HG02571 (cell line): ENCODE data around the gene ARFGEF2.
"Not testable (repeated sequence)": the region's sequence is repeated elsewhere in the genome, so short reads cannot be mapped to it uniquely, and the experiment has no call there.

Source experiments
- ATAC-seq: cut with Tn5 transposase; IDR thresholded peaks from one replicate; pipeline ENCODE4 v1.9.1; 2021; ENCODE audit warnings: mild to moderate bottlenecking, moderate library complexity; ENCODE audit not compliant: unreplicated experiment

The ARFGEF2 gene

DNA sequence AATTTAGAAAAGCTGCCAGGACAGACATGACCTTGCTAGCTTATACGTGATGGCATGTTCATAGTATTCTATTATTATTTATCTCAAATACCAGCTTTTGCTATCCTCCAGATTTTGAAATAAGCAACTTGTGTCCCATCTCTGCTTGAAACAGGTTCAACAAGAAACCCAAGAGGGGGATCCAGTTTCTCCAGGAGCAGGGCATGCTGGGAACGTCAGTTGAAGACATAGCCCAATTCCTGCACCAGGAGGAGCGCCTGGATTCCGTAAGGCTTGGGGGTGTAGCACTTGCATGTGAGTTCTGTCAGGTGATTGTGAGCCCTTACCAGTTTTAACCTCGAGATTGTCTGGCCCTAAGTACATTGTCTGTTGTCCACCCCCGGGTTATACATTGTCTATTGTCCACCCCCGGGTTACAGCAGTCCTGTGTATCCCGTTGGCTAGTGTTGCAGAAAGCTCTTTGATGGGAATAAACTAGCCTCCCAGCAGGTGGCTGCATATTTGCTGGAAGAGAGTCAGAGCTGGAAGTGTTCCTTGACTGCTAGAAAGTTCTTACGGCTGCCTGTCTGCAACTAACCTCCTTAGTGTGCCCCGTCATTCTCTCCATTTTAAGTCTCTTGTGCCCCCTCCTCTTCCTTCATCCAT, 63.2 kb downstream of the ARFGEF2 start:
- ATAC-seq = no peak

DNA sequence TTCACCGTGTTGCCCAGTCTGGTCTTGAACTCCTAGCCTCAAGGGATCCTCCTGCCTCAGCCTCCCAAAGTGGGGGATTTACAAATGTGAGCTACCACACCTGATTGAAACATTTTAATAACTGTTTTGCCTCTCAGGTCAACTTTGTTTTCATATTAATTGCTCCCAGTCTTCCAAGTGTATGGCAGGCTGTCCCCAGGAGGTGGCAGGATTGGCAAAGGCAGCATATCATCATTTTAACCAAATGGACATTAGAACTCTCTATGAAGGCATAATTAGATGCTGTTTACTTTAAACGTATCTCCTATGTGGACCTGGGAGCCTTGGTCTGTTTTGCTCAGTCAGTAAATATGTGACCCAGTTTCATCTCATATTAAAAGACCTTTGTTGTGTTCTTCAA, 65.4 kb downstream of the ARFGEF2 start:
- no peak for ATAC-seq

- no peak for ATAC-seq
Measured at GRCh38 chr20:48990467-48990866, 69.0 kb downstream of the ARFGEF2 start.

- ATAC-seq = no peak
Measured at GRCh38 chr20:48995589-48995988, 74.1 kb downstream of the ARFGEF2 start.

DNA sequence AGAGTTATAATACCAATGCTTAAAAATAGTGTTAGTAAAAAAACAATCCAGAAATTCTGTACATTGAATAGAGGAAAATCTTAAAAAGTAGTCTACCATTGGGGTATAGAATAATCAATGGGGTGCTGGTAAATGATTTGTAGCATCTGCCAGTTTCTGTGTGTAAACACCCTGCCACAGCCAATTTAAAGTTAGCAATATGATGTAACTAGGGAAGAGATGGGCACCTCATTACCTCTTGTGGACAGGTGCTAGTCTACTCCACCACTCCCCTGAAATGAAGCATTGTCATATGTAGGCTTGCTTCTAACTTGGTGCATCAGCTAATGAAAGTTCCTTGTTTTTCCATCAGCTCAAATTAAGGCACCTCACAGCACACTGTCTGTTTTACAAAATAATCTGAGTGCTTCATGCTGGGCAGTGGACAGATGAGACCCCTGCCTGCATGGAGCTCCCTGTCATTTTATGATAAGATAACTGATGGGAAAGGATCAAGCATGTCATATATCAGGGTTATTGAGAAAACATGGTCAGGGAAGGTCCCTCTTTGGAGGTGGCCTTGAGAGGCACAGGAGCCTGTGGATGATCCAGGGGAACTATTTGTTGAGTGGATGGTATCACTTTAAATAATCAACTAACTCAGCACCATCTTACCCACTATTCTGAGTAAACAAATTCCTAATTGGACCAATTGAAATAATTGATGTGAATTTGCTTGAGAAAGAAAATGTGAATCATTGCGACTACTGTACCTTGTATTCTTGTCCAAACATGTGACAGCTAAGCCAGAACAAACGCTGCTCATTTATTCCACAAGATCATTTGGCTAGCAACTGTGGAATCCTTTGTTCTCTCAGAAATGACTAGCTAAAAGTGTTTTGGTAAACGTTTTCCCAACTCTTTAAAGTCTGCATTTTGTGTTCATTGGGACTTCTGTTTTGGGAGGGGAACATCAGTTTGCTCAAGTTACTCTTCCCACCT, 78.7 kb downstream of the ARFGEF2 start:
- no peak for ATAC-seq

DNA sequence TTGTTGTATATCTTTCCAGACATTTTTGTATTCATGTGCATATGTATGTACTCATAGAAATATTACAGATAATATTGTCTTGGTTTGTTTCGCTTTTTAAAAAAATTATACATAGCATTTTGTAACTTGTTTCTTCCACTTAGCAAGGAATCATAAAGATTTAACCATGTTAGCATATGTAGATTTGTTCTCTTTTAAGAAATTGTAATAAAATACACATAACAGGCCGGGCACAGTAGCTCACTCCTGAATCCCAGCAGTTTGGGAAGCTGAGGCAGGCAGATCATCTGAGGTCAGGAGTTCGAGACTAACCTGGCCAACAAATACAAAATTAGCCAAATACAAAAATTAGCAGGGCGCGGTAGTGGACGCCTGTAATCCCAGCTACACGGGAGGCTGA, 80.2 kb downstream of the ARFGEF2 start:
- no peak for ATAC-seq

GRCh38 chr20:49006446-49006980, 85.0 kb downstream of the ARFGEF2 start:
- no peak for ATAC-seq

- ATAC-seq = no peak
Measured at GRCh38 chr20:49009899-49010631, 88.6 kb downstream of the ARFGEF2 start.

DNA sequence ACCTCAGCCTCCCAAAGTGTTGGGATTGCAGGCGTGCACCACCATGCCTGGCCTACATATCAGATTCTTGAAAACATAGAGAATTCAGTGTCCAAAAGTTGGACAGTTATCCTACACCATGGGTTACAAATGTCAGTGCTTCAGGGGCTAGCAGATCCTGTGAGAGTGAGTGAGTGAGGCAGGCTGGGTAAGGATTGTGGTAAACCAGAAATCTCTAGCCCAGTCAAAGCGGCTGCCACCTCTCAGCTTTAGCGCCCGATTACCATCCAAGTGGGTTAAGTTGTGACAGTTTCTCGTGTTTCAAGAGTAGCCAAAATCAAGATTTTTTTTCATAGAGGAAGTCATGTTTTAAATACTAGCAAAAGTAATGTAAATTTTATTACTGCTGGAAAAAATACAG, 102.7 kb downstream of the ARFGEF2 start:
- ATAC-seq = no peak

GRCh38 chr20:49028177-49028576, 106.7 kb downstream of the ARFGEF2 start:
- ATAC-seq = not testable (repeated sequence)

DNA sequence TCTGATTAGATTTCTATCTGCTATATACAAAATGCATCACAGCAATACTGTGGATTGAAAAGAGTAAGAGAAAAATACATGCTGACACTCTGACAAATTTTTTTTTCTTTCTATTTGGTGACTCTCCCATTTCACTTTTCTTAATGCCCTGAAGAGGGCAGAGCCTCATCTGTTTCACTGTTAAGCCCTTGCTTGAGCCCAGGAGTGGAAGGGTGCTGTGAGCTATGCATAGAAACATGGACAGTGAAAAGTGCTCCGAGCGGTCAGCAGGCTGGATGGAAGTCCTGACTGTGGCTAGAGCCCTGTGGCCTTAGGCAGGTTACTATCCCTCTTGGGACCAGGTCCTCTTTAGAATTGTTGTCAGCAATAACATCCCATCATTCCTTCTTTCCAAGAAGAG, 107.2 kb downstream of the ARFGEF2 start:
- no peak for ATAC-seq

DNA sequence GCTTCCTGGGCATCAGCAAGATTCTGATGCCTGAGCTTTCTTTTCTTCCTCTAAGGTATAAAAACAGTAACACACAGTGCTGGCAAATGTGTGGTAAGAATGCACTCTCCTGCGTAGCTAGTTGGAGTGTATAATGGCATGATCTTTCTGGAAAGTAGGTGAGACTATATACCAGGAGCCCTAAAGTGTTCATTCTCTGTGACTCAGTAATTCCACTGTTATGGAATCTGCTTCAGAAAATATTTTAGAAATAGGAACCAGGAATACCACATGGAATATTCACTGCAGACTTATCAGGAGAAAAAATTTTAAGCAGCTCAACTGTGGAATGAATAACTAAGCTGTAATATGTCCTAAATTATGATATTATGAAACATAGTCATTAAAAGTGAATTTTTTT, 107.7 kb downstream of the ARFGEF2 start:
- ATAC-seq = no peak

DNA sequence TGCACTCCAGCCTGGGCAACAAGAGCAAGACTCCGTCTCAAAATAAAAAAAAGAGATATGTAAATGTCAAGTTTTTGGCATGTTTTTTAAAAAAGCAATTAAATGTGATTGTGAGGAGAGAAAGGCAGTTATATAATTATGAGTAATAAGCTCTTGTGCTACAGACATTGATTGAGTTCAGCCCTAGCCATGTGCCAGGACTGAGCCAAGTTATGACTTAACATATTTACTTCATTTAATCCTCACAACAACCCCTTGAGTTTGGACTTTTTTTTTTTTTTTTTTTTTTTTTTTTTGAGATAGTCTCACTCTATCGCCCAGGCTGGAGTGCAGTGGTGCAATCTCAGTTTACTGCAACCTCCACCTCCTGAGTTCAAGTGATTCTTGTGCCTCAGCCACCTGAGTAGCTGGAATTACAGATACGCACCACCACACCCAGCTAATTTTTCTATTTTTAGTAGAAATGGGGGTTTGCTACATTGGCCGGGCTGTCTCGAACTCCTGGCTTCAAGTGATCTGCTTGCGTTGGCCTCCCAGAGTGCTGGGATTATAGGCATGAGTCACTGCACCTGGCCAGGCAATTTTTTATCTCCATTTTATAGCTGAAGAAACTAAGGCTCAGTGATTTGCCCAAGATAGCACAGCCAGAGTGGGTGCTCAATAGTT, 109.6 kb downstream of the ARFGEF2 start:
- no peak for ATAC-seq

GRCh38 chr20:49032455-49032854, 110.9 kb downstream of the ARFGEF2 start:
- ATAC-seq = no peak

GRCh38 chr20:49034070-49034732, 112.7 kb downstream of the ARFGEF2 start:
- ATAC-seq = no peak

DNA sequence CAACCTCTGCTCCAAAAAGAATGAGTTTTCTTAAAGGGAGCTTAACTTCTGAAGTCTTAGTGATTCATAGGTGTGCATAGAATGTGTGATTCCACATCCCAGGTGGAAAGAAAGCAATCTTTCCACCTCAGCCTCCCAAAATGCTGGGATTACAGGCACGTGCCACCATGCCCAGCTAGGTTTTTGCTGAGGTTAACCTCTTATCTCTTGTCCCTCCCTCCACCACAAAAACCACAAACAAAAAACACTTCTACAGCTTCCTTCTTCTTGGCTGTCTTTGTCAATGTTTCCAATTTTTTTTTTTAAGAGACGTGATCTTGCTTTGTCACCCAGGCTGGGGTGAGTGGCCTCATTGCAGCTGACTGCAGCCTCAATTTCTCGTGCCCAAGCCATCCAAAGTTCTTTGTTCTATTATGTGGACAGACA, 116.5 kb downstream of the ARFGEF2 start:
- ATAC-seq = no peak

DNA sequence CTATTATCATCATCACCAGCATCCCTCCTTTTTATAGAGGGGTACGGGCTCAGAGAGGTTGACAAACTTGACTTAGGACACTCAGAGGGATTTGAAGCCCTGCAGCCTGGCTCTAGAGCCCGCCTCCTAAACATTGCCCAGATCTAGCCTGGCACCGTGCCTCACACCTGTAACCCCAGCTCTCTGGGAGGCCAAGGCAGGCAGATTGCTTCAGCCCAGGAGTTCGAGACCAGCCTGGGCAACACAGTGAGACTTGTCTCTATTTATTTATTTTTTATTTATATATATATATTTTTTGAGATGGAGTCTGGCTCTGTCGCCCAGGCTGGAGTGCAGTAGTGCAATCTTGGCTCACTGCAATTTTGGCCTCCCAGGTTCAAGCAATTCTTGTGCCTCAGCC, 118.3 kb downstream of the ARFGEF2 start:
- no peak for ATAC-seq

- ATAC-seq = no peak
Measured at GRCh38 chr20:49043000-49043399, 121.5 kb downstream of the ARFGEF2 start.

GRCh38 chr20:49045440-49046086, 124.1 kb downstream of the ARFGEF2 start:
- no peak for ATAC-seq
